Umbilical cord (tissue), 2 donors: ENCODE measurements around the gene ARF3. TPM values are rescaled to one million over a fixed set of nuclear protein-coding genes. Genes with fewer than 3 reads are reported as not detected.
A peak's percentile ranks its signal among the peaks of the same experiment; 100 is the strongest.
"Not testable (repeated sequence)": the region's sequence is repeated elsewhere in the genome, so short reads cannot be mapped to it uniquely, and the experiment has no call there.

Experiments used
- DNase-seq: peaks from one replicate; pipeline ENCODE4 v3.0.0-alpha.2; 2015; ENCODE audit warnings: low spot score
- total RNA-seq: library from RNA; depleted of rRNA; stranded (reverse); fragments of >200 nt; gene quantifications from one replicate; pipeline ENCODE4 v1.2.3, GENCODE V29; 2014; ENCODE audit warnings: low replicate concordance; ENCODE audit not compliant: insufficient read depth

Gene ARF3
- total RNA-seq, 1 donor from 2014 or later = 25.3 TPM

- no peak for DNase-seq
Measured at GRCh38 chr12:48929551-48929950, 27.7 kb downstream of the ARF3 start.

- no peak for DNase-seq
Measured at GRCh38 chr12:48927261-48927660, 30.0 kb downstream of the ARF3 start.

- peak; percentile 74 for DNase-seq
Measured at GRCh38 chr12:48925304-48926011, 31.8 kb downstream of the ARF3 start, which contains the start of gene FKBP11. Gene FKBP11 (minus strand): TSS chr12:48925492. CDS start chr12:48925428, 64 bp downstream.

- peak; percentile 50 for DNase-seq
Measured at GRCh38 chr12:48924617-48925303, 32.5 kb downstream of the ARF3 start.

GRCh38 chr12:48923117-48923516, 34.2 kb downstream of the ARF3 start:
- DNase-seq = no peak

GRCh38 chr12:48917857-48918537, 39.3 kb downstream of the ARF3 start:
- DNase-seq = no peak

- DNase-seq = no peak
Measured at GRCh38 chr12:48910196-48910595, 47.1 kb downstream of the ARF3 start.

GRCh38 chr12:48909698-48910097, 47.6 kb downstream of the ARF3 start:
- not testable (repeated sequence) for DNase-seq

GRCh38 chr12:48907245-48907644, 50.0 kb downstream of the ARF3 start:
- DNase-seq = no peak

GRCh38 chr12:48903982-48904411, 53.3 kb downstream of the ARF3 start:
- DNase-seq = peak; percentile 93

GRCh38 chr12:48903363-48903981, 53.8 kb downstream of the ARF3 start:
- no peak for DNase-seq

GRCh38 chr12:48901278-48901677, 56.0 kb downstream of the ARF3 start:
- DNase-seq = no peak

GRCh38 chr12:48899651-48900050, 57.6 kb downstream of the ARF3 start:
- DNase-seq = no peak

GRCh38 chr12:48894271-48894670, 63.0 kb downstream of the ARF3 start:
- no peak for DNase-seq

- DNase-seq = peak; percentile 74
Measured at GRCh38 chr12:48890657-48891418, 66.4 kb downstream of the ARF3 start.

- DNase-seq = no peak
Measured at GRCh38 chr12:48889679-48890078, 67.6 kb downstream of the ARF3 start.

Other genes with a start within 250 kb of the ARF3 start
- gene CCNT1, start 240.8 kb downstream of the ARF3 start, total RNA-seq = 109 TPM
- gene ADCY6, start 168.4 kb downstream of the ARF3 start, total RNA-seq = 20.0 TPM
- gene CACNB3, start 139.0 kb downstream of the ARF3 start, total RNA-seq = 7.5 TPM
- 78.5 TPM for gene DDX23, start 105.3 kb downstream of the ARF3 start, total RNA-seq
- gene RND1, start 91.6 kb downstream of the ARF3 start, total RNA-seq = 5.8 TPM
- gene FKBP11, start 32.0 kb downstream of the ARF3 start, total RNA-seq = 47.4 TPM
- gene WNT10B, start 14.2 kb upstream of the ARF3 start, total RNA-seq = 0.72 TPM
- not detected for gene WNT1, start 20.8 kb upstream of the ARF3 start, total RNA-seq
- gene DDN, start 41.9 kb upstream of the ARF3 start, total RNA-seq = 5.5 TPM
- 52.7 TPM for gene PRKAG1, start 61.3 kb upstream of the ARF3 start, total RNA-seq
- 22.4 TPM for gene KMT2D, start 103.3 kb upstream of the ARF3 start, total RNA-seq
- 3.9 TPM for gene RHEBL1, start 112.5 kb upstream of the ARF3 start, total RNA-seq
- gene DHH, start 137.3 kb upstream of the ARF3 start, total RNA-seq = 2.9 TPM
- gene LMBR1L, start 153.4 kb upstream of the ARF3 start, total RNA-seq = 64.8 TPM
- gene TUBA1B, start 173.9 kb upstream of the ARF3 start, total RNA-seq = 560 TPM
- gene TUBA1A, start 231.6 kb upstream of the ARF3 start, total RNA-seq = 562 TPM